ENCODE data around the gene OGFRL1.

GRCh38 chr6:71289039-71289801 is 609 bp downstream of the OGFRL1 start:
- TF ChIP-seq CTCF (IDR thresholded peaks at IDR 0.05; ENCODE audit: low read depth, low read length) (no peak), EZH2phosphoT487 (IDR thresholded peaks at IDR 0.05; ENCODE audit: low read depth) (no peak)
